Measurements from ENCODE around the gene INPP5E.

INPP5E gene

GRCh38 chr9:136473354-136473721, 33.7 kb upstream of the INPP5E start:
- DNase-seq: no peak

DNA sequence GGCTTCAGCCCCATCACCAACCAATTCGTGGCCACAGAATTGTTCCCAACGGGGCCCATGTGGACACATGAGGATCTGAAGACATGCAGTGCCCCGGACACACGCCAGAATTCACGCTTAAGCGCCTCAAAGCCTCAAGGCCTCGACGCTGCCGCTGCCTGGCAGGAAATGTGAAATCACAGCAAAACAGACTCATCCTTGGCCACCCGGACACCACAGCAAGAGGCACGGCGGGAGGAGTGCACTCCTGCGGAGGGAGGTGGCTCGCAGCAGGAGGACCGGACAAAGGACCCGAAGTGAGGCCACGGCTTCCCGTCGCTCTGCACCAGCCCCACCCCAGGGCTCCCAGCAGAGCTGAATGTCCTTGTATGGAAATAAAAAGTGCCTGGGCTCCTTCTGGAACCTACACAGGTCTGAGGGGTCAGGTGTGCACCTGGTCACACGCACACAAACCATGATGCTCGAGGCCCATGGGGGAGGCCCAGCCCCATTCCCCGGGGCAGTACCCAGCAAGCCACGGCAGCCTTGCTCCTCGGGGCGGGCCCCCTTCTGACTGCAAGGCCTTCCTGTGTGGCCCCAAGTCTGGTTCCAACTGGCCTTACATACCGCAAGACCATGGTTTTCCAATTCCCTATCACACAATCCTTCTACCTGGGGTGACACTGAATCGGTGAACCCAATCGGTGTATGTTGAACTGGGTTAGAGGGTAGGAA, 33.2 kb upstream of the INPP5E start:
- DNase-seq: no peak

DNA sequence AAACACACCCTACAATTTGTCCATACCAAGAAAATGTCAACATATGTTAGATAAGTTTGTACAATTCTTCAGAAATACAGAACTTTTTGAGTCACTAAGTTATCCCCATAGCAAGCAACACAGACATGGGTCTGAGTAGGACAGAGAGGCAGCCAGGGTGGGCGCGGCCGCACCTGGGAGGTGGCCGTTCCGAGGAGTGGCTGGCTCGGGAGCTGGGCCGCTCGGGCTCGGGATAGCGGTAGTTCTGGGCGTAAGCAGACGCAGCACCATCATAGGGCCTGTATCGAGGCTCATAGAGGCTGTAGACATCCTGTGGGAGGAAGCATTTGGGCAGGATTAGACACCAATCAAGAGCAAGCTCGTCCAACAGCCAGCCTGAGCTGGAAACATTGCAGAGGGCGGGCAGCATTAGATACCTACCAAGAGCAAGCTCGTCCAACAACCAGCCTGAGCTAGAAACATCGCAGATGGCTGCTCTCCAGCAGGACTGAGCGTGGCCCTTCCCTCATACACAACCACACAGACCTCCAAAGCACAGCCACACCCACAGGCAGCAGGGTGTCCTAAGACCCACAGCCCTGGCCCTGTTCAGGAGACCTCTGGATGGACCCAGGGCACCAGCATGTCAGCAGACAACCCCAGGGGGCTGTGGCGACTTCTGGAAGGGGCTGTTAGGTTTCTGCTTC, 32.3 kb upstream of the INPP5E start:
- no peak for DNase-seq

- no peak for DNase-seq
Measured at GRCh38 chr9:136470792-136471469, 31.3 kb upstream of the INPP5E start.

- no peak for DNase-seq
Measured at GRCh38 chr9:136470356-136470755, 30.7 kb upstream of the INPP5E start.

- no peak for DNase-seq
Measured at GRCh38 chr9:136467766-136468165, 28.1 kb upstream of the INPP5E start.

GRCh38 chr9:136466155-136466541, 26.5 kb upstream of the INPP5E start:
- no peak for DNase-seq

- DNase-seq: no peak
Measured at GRCh38 chr9:136465500-136466154, 26.0 kb upstream of the INPP5E start.

DNA sequence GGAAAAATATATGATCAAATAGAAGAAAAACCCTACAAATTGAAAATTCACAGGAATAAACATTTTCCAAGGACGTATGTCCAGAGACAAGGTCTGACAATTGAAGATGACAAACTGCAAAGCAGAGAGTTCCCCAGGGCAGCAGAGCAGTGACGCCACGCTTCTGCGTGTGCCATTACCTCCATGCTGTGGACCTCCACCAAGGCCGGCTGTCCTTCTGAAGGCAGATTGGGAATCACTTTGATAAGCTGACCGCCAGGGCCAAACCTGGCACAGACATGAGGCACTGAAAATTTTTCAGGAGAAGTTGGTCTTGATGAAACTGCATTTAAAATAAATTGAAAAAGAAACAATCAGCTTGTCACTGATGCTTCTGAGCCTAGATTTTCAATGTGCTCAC, 24.6 kb upstream of the INPP5E start:
- DNase-seq: no peak

DNA sequence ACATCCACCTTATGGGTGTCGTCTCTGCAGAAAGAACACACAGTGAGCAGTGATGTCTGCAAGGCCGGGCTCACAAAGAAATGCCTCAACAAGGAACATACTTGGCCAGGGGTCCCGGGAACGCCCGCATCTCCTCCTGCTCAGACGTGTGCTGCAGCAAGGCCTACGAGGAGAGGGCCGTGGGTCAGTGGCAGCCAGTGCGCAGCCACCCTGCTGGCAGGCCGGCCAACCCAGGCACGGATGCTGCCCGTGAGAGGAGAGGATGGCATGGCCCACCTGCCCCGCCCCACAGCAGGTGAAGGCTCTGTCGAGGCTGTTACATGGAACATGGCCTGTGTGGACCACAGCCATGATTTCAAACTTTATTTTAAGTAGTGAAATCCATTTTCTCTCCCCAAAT, 23.9 kb upstream of the INPP5E start:
- no peak for DNase-seq

DNA sequence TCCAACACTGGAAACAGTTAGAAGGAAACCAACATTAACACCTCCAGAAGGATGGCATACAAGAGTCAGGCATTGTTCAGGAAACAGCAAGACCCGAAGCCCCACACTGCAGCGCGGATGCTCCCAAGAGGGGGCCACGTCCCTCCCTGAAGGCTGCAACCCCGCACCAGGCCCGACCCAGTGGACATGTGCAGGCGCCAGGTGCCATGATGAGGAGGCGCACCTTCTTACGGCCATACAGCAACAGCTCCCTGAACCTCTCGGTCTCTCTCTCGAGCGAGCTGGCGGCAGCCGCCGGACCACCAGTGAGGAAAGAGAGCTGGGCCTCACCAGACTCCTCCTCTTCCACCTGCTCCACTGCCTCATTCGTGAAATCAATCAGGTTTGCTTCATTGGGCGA, 23.0 kb upstream of the INPP5E start:
- DNase-seq: no peak

DNA sequence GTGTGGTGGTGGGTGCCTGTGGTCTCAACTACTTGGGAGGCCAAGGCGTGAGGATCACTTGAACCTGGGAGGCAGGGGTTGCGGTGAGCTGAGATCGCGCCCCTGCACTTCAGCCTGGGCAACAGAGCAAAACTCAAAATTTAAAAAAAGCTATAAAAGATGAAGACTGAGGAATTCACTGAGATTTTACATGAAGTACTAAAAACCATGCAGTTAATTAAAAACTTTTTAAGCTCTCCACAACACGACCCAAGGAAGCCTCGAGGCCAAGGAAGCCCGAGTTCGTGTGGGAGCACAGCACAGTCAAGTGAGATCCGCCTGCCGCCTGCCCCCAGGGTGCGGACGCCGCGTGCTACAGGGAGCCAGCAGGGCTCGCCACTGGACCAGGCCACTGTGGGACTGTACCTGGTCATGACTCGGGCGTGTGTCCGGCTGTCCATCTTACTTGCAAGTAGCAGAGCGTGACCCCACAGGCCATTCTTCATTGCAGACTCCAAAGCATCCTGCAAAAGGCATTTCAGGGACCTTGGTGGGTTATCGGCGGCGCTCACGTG, 21.2 kb upstream of the INPP5E start:
- no peak for DNase-seq

GRCh38 chr9:136459425-136459824, 19.8 kb upstream of the INPP5E start:
- DNase-seq: no peak

- no peak for DNase-seq
Measured at GRCh38 chr9:136457326-136457725, 17.7 kb upstream of the INPP5E start.

DNA sequence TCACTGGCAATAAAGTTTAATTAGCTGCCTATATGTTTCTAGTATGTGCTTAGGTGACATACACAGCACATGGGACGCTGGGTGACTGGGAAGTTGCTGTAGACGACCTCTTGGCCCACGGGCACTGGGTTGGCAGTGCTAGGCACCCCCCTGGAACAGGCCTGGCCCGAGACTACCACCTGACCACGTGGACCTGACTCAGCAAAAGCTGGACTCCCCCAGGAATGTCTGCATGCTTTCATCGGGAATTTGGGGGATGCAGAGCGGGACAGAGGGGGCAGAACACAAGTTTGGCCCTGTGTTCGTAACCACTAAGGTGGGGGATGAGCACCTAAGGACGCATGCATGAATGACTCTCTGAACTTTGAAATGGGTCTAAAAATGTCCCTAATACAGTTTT, 16.6 kb upstream of the INPP5E start:
- no peak for DNase-seq

- no peak for DNase-seq
Measured at GRCh38 chr9:136455043-136456002, 15.7 kb upstream of the INPP5E start.

GRCh38 chr9:136454026-136454796, 14.6 kb upstream of the INPP5E start:
- DNase-seq: no peak

DNA sequence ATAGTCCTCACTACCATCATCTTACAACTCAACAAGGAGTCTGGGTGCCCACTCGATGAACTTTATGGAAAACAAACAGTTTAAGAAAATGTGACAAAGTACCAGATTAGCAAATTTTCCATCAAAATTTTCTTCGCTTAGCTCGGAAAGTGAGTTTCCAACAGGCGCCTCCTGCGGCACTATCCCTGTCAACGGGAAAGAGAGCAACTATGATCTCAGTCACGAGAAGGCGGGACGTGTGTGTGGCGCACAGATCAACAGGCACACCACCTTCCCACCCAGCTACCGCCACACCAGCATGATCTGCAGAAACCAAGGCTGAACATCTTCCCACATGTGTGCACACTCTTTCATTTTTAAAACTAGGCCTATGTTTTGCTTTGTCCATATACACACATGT, 13.7 kb upstream of the INPP5E start:
- DNase-seq: no peak

DNA sequence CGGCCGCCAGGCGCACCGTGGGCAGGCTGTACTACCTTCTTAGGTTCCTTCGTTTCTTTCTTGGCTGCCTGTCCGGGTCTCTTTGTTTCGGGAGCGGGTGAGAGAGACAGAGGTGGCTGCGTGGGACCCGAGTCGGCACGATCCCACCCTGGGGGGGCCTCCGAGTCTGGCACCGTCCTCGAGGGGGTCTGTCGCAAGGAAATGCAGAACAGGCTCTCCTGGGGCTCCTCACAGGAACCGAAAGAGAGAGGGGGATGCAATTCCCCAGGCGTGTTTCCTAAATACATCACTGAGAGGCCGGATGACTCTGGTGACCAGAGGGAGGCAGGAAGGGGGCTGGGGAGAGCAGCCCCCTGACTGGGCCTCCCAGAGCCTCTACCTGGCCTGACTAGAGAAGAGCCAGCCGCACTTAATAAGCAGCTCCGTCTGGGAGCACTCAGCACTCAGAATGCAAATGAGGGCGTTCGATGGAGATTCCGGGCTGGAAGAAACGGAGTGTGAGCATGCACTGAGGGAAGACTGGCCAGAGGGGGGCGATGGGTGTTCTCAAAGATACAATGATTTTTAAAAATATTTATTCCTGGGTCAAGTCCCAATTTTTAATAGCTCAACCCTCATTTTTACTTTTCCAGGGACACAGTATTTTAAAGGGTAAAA, 11.7 kb upstream of the INPP5E start:
- no peak for DNase-seq

DNA sequence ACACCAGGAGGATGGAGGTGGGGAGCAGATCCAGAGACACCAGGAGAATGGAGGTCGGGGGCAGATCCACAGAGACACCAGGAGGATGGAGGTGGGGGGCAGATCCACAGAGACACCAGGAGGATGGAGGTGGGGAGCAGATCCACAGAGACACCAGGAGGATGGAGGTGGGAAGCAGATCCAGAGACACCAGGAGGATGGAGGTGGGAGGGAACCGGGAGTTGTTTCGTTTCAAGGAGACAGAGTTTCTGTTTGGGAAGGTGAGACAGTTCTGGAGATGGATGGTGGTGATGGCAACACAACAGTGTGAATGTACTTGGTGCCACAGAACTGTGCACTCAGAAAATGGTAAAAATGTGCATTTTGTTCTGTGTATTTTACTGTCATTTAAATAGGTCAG, 9.0 kb upstream of the INPP5E start:
- DNase-seq: no peak

Data from activated CD4-positive, alpha-beta T cell treated with anti-CD3 and anti-CD28 coated beads for 4 hours (primary cell).